Caco-2 (cell line): ENCODE data around the gene PIK3C2G. TPM values are rescaled to one million over a fixed set of nuclear protein-coding genes. Genes with fewer than 3 reads are reported as not detected.

Experiments
- BruUV-seq: library from RNA; stranded (reverse); fragments of 400-500 nt; replicated peaks from 2 replicates; lab custom pipeline; 2021; lab: Mats Ljungman, UMichigan
- CTCF ChIA-PET: fragments of 300-600 bp; sonication (Branson Sonifier 250); formaldehyde crosslinking; loops from one replicate; lab custom pipeline; 2022; ENCODE audit warnings: antibody characterized with exemption; lab: Charles Lee
- POLR2A ChIA-PET: fragments of 300-600 bp; sonication (Branson Sonifier 250); formaldehyde crosslinking; loops from one replicate; lab custom pipeline; 2022; ENCODE audit warnings: antibody characterized with exemption; lab: Charles Lee
- DNase-seq, 2 experiments: peaks; one replicate each; pipeline versions ENCODE4 v3.0.0 to v3.0.0-alpha.2; 2020 to 2022
- H3K27me3 ChIP-seq: replicated peaks from 2 replicates; pipeline ENCODE4 v1.6.0; 2011; ENCODE audit warnings: low read length; ENCODE audit not compliant: control insufficient read depth, insufficient read depth
- H3K36me3 ChIP-seq: 2 replicates; pipeline ENCODE4 v1.5.1; 2011; ENCODE audit warnings: low read length; ENCODE audit not compliant: control insufficient read depth, insufficient read depth
- H3K4me1 ChIP-seq: fragments of 250-450 bp; sonication (Bioruptor Pico); 2 replicates; pipeline ENCODE4 v1.5.1; 2020; ENCODE audit warnings: mild to moderate bottlenecking
- H3K4me3 ChIP-seq: 2 replicates; pipeline ENCODE4 v1.5.1; 2011; ENCODE audit warnings: low read depth, mild to moderate bottlenecking, control low read depth, low read length
- H3K9me3 ChIP-seq: fragments of 250-450 bp; sonication (Bioruptor Pico); 2 replicates; pipeline ENCODE4 v1.5.1; 2020; ENCODE audit warnings: mild to moderate bottlenecking, moderate library complexity
- H3K27ac Mint-ChIP-seq: one replicate; pipeline ENCODE4 v1.8.0; 2022; ENCODE audit warnings: mixed read lengths; ENCODE audit not compliant: unreplicated experiment
- H3K27me3 Mint-ChIP-seq: one replicate; pipeline ENCODE4 v1.8.0; 2022; ENCODE audit warnings: mixed read lengths; ENCODE audit not compliant: insufficient read depth, unreplicated experiment
- H3K36me3 Mint-ChIP-seq: one replicate; pipeline ENCODE4 v1.8.0; 2022; ENCODE audit warnings: mild to moderate bottlenecking, mixed read lengths; ENCODE audit not compliant: insufficient read depth, unreplicated experiment
- H3K4me1 Mint-ChIP-seq: one replicate; pipeline ENCODE4 v1.8.0; 2022; ENCODE audit warnings: low read depth, mixed read lengths; ENCODE audit not compliant: unreplicated experiment
- H3K4me3 Mint-ChIP-seq: one replicate; pipeline ENCODE4 v1.8.0; 2022; ENCODE audit warnings: mild to moderate bottlenecking, moderate library complexity, mixed read lengths; ENCODE audit not compliant: unreplicated experiment
- H3K9me3 Mint-ChIP-seq: one replicate; pipeline ENCODE4 v1.8.0; 2022; ENCODE audit warnings: mixed read lengths; ENCODE audit not compliant: unreplicated experiment
- intact Hi-C: fragments of 100-400 bp; cut with micrococcal nuclease; formaldehyde crosslinking; loops from one replicate; pipeline ENCODE4 v1.10.0; 2022; ENCODE audit not compliant: unreplicated experiment
- total RNA-seq: library from RNA; stranded (reverse); gene quantifications from 2 replicates; pipeline ENCODE4 v1.2.3, GENCODE V29; 2022
- TF ChIP-seq, protein P1 (sequence below), 2 experiments: fragments of 200-600 bp in 1 of 2; IDR thresholded peaks; 1 replicate in 1 of 2; 2 replicates in 1 of 2; pipeline versions ENCODE4 v1.5.1 to v1.8.0; 2011 to 2022; ENCODE audit warnings: antibody characterized with exemption in 1 of 2, control low read depth in 1 of 2, inconsistent platforms in 1 of 2, low read depth in 1 of 2, low read length in 1 of 2, mild to moderate bottlenecking in 1 of 2, moderate library complexity in 1 of 2; ENCODE audit not compliant: insufficient read depth in 1 of 2, severe bottlenecking in 1 of 2, unreplicated experiment in 1 of 2

The PIK3C2G gene
- total RNA-seq, 1 experiment from 2014 or later: not detected

DNA sequence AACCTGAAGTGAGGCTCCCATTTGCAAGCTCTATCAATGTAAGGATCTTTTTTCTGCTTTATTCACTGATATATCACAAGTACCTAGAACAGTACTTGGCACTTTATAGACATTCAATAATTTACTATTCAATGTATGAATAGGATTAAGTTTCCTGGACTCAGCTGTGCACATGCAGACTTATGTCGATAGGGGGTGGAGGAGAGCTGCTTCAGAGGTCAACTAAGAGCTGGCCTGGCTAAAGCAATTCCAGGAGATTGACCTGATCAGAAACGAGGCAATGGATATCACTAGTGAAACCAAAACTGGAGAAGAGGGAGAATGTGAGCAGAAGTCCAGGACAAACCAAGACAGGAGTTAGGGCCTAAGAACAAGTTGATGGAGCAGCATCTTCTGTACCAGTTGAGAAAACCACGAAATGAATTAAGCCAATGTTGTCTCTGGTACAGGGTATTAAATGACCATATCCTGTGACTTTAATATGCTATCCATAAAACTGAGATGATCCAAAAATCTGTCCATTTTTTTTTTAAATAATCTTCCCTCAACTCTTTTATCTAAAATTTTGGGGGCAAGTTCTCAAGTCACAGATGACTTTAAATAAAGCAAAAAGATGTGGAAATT, 169.2 kb downstream of the PIK3C2G start:
- Mint-ChIP-seq H3K4me1 (no peaks in the 10 kb centered on the region), H3K9me3 (no peaks in the 10 kb centered on the region), H3K27me3 (no peaks in the 10 kb centered on the region), H3K4me3 (no peak overlapping the region), H3K27ac (no peak overlapping the region), H3K36me3 (no peaks in the 10 kb centered on the region)
- Histone ChIP-seq H3K4me3 (no peak overlapping the region), H3K4me1 (no peaks in the 10 kb centered on the region), H3K9me3 (no peaks in the 10 kb centered on the region), H3K36me3 (no peaks in the 10 kb centered on the region), H3K27me3 (no peaks in the 10 kb centered on the region)
- TF ChIP-seq, protein P1, sequence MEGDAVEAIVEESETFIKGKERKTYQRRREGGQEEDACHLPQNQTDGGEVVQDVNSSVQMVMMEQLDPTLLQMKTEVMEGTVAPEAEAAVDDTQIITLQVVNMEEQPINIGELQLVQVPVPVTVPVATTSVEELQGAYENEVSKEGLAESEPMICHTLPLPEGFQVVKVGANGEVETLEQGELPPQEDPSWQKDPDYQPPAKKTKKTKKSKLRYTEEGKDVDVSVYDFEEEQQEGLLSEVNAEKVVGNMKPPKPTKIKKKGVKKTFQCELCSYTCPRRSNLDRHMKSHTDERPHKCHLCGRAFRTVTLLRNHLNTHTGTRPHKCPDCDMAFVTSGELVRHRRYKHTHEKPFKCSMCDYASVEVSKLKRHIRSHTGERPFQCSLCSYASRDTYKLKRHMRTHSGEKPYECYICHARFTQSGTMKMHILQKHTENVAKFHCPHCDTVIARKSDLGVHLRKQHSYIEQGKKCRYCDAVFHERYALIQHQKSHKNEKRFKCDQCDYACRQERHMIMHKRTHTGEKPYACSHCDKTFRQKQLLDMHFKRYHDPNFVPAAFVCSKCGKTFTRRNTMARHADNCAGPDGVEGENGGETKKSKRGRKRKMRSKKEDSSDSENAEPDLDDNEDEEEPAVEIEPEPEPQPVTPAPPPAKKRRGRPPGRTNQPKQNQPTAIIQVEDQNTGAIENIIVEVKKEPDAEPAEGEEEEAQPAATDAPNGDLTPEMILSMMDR (IDR thresholded peaks at IDR 0.05; ENCODE audit: insufficient read depth in 1 of 2, low read depth in 1 of 2, low read length in 1 of 2, severe bottlenecking in 1 of 2, unreplicated experiment in 1 of 2): peak; percentile 93 to 96
- peak; percentile 62 to 78 for DNase-seq
- CTCF ChIA-PET: interaction anchor here (0.6 to 1.3 kb wide), 7 partner anchors 134 to 700 kb away, joined by 3 to 16 read pairs (median 4); no protein-coding TSS in a partner anchor
- POLR2A ChIA-PET: no interaction called here
- no TSS peak for BruUV-seq
- intact Hi-C loops: loop anchor here (1.0 to 5.0 kb wide), 8 partner anchors 122 to 858 kb away; no protein-coding TSS in a partner anchor

DNA sequence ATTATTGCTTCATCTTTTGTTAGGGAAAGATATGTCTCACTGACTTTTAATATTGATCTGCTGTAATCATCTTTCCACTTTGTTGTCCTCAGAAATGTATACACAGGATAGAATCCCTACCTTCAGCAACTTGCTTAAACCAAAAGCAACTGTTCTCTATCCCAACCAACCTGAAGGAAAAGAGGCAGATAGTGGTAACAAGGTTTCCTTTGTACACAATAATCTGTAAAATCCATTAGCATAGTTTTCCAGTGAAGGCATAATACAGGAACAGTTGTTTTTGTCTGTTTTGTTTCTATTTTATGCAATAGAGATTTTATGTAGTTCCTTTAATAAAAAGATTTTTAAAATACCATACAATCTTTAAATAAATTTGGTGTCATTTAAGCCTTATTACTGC, 170.5 kb downstream of the PIK3C2G start:
- TF ChIP-seq, protein P1 (IDR thresholded peaks at IDR 0.05; ENCODE audit: insufficient read depth in 1 of 2, low read depth in 1 of 2, low read length in 1 of 2, severe bottlenecking in 1 of 2, unreplicated experiment in 1 of 2): no peak
- BruUV-seq: no TSS peak
- CTCF ChIA-PET: no interaction called here
- Histone ChIP-seq H3K36me3 (no peaks in the 10 kb centered on the region), H3K27me3 (no peaks in the 10 kb centered on the region), H3K9me3 (no peaks in the 10 kb centered on the region), H3K4me3 (no peak overlapping the region), H3K4me1 (no peaks in the 10 kb centered on the region)
- no peak overlapping the region for H3K4me3 Mint-ChIP-seq
- no peaks in the 10 kb centered on the region for H3K36me3 Mint-ChIP-seq
- H3K9me3 Mint-ChIP-seq: no peaks in the 10 kb centered on the region
- no peaks in the 10 kb centered on the region for H3K27me3 Mint-ChIP-seq
- intact Hi-C loops: loop anchor here (2.0 to 5.0 kb wide), 5 partner anchors 121 to 857 kb away; no protein-coding TSS in a partner anchor
- no peak overlapping the region for H3K27ac Mint-ChIP-seq
- DNase-seq: no peak
- no peaks in the 10 kb centered on the region for H3K4me1 Mint-ChIP-seq
- POLR2A ChIA-PET: no interaction called here

DNA sequence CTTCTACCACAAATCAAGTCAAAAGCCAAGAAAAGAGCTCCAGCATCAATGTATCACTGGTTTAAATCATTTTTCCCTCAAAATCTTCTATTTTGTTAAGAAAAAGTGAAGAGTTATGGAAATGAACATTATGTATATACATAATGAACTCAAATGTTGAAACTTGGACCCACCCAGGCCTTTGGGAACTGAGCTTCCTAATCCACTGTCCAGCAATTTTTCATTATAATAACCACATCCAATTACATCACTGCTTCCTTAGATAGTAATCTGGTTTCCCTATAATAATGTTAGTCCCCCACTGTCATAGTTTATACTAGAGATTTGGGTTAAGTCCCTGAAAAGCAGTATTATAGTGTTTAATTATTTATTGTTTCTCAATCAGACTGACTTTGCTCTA, 170.9 kb downstream of the PIK3C2G start:
- BruUV-seq: no TSS peak
- Mint-ChIP-seq H3K4me3 (no peak overlapping the region), H3K36me3 (no peaks in the 10 kb centered on the region), H3K4me1 (no peaks in the 10 kb centered on the region), H3K9me3 (no peaks in the 10 kb centered on the region), H3K27me3 (no peaks in the 10 kb centered on the region), H3K27ac (no peak overlapping the region)
- intact Hi-C loops: loop anchor here (5.0 kb wide), 3 partner anchors 120 to 375 kb away; no protein-coding TSS in a partner anchor
- CTCF ChIA-PET: interaction anchor here (0.5 to 0.6 kb wide), 2 partner anchors 151 to 206 kb away, joined by 3 read pairs; no protein-coding TSS in a partner anchor
- H3K27me3 ChIP-seq: no peaks in the 10 kb centered on the region
- H3K9me3 ChIP-seq: no peaks in the 10 kb centered on the region
- DNase-seq: no peak
- POLR2A ChIA-PET: no interaction called here
- H3K4me3 ChIP-seq: no peak overlapping the region
- H3K4me1 ChIP-seq: no peaks in the 10 kb centered on the region
- TF ChIP-seq, protein P1 (IDR thresholded peaks at IDR 0.05; ENCODE audit: insufficient read depth in 1 of 2, low read depth in 1 of 2, low read length in 1 of 2, severe bottlenecking in 1 of 2, unreplicated experiment in 1 of 2): no peak
- H3K36me3 ChIP-seq: no peaks in the 10 kb centered on the region
